GM18873 (cell line): ENCODE measurements around the gene SLC29A2.
"Not testable (repeated sequence)": the region's sequence is repeated elsewhere in the genome, so short reads cannot be mapped to it uniquely, and the experiment has no call there.

Experiments
- ATAC-seq: cut with Tn5 transposase; IDR thresholded peaks from one replicate; pipeline ENCODE4 v1.9.1; 2021; ENCODE audit warnings: mild to moderate bottlenecking, moderate library complexity, moderate number of reproducible peaks; ENCODE audit not compliant: unreplicated experiment, low FRiP score

SLC29A2 gene

GRCh38 chr11:66350560-66351235, 20.9 kb downstream of the SLC29A2 start:
- not testable (repeated sequence) for ATAC-seq

DNA sequence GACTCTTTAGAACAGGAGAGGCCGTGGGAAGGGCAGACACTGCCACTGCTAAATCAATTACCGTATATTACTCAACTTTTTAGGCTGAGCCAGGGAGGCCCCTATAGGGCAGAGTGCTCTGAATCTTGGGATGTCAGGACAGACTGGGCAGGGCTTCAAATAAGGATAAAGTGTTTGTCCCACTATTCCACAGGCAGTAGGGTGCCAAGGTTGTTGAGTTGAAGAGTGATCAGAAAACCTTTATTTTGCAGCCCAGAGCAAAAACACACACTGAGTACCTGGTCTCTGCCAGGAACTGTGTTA, 22.5 kb downstream of the SLC29A2 start:
- no peak for ATAC-seq

DNA sequence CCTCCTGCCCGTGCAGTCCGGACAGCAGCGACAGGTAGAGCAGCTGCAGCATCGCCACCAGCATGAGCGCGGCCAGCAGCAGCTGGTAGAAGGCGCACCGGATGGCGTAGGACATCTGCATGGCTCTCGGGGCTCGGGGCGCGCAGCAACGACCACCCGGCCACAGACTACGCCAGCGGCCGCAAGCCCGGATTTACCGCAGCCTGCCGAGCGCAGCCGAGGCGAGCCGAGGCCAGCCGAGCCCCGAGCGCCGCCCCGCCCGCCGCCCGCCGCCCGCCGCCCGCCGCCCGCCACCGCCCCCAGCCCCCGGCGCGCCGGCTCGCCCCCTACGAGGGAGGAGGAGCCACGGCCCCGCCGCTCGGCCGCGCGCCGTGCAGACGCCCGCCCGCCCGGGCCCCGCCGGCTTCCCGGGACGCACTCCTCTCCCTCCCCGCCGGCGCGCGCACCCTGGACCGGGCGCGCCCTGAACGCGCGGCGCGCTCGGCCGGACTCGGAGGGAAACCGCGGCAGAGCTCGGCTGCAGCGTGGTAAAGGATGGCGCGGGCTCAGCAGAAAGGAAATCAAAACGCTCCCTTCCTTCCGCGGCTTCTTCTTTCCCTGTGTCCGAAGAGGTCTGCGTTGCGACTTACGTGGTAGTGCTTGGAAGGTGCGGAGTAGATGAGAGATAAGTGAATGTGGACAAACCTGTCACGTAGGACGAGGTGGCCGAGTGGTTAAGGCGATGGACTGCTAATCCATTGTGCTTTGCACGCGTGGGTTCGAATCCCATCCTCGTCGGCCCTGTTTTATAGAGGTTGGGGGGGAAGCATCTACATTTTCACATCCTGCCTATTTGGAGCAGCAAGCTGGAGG, 23.9 kb downstream of the SLC29A2 start, which contains the start of gene B4GAT1:
B4GAT1 (minus strand) TSS at position 205 of the 852 bp plus-strand sequence; CDS start at position 121, 84 bp downstream.
- no peak for ATAC-seq

- no peak for ATAC-seq
Observed at GRCh38 chr11:66346476-66347424, 24.8 kb downstream of the SLC29A2 start.

DNA sequence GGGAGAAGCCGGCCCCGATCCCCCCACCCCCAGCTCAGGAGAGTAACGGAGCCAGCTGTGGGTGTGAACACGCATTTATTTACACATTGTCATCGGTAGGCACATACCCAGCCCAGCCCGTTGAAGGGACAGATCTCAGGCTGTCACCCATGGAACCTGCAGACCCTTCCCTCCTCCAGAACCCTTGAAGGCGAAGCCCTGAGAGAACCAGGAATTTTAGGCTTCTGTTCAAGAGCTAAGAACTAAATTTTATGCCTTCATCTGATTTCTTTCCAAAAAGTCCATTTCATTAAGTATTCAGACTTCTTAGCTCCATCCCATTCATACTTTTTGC, 26.3 kb downstream of the SLC29A2 start:
- ATAC-seq = peak; percentile 6

GRCh38 chr11:66344550-66345315, 26.8 kb downstream of the SLC29A2 start, which contains the start of gene BRMS1:
Gene BRMS1, minus strand, starts transcription at chr11:66345104. Its CDS starts 2,870 bp downstream, at chr11:66342234.
- peak; percentile 66 for ATAC-seq

DNA sequence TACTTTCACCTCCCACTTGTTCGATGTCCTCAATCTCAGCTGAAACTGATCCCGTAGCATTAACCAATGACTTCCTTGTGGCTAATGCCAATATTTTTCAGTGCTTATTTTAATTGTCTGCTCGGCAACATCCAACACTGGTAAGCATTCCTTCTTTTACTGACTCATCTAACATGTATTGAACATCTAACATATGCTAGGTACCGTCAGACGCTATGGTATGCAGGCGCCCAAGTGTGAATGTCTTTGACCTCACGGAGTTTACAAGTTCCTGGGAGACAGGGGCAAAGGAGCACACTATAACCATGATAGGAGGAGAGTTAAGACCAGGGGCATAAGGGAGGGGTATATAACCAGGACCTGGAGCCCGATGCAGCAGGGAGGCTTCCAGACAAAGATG, 28.4 kb downstream of the SLC29A2 start:
- ATAC-seq = no peak

DNA sequence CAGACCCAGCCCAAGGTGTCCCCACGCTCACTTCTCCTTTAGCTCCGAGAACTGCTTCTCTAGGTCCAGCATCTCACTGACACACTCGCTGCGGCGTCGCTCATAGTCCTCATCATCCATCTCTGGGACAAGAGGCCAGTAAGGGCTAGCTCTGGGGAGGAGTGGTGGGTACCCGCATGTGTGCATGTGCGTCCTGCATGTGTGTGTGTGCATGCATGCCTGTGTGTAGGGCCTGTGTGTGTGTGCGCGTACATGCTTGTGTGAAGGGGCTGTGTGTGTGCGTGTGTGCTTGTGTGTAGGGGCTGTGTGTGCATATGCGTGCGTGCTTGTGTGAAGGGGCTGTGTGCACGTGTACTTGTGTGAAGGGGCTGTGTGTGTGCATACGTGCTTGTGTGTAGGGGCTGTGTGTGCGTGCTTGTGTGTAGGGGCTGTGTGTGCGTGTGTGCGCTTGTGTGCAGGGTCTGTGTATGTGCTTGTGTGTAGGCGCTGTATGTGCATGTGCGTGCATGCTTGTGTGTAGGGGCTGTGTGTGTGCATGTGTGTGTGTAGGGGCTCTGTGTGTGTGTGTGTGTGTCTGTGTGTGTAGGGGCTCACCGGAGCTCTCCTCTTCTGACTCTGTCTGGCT, 29.9 kb downstream of the SLC29A2 start:
- ATAC-seq = no peak

- no peak for ATAC-seq
Observed at GRCh38 chr11:66340596-66341501, 30.7 kb downstream of the SLC29A2 start.

DNA sequence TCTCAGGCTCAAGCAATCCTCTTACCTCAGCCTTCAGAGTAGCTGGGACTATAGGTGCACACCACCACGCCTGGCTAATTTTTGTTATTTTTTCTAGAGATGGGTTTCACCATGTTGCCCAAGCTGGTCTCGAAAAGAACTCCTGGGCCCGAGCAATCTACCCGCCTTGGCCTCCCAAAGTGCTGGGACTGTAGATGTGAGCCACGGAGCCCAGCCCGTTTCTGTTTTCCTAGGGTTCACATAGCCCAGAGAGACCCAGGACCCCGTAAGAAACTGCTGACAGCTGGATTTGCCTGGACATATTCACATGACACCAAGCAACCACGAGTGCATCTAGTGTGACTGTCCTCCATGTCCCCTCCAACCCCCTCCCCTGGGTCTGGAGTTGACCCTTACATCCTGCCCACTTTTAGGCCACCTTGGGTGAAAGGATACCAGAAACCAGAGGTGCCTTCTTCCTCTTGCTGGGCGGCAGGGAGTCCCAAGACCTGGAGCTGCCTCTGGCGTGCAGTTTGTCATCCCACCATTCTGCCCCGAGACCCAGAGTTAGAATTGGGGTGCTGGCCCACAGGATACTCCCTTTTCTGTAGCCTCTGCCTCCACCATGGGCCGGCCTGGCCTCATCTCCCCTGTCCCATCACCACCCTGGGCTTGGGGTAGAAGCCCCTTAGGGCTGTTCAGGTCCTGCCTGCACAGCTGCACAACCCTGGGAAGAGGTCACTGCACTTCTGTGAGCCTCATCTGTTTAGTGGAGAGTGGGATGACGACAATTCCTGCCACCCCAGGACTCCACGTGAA, 31.7 kb downstream of the SLC29A2 start:
- ATAC-seq = no peak

GRCh38 chr11:66339162-66339675, 32.3 kb downstream of the SLC29A2 start:
- ATAC-seq = no peak

- ATAC-seq = no peak
Observed at GRCh38 chr11:66338276-66339161, 33.0 kb downstream of the SLC29A2 start.

DNA sequence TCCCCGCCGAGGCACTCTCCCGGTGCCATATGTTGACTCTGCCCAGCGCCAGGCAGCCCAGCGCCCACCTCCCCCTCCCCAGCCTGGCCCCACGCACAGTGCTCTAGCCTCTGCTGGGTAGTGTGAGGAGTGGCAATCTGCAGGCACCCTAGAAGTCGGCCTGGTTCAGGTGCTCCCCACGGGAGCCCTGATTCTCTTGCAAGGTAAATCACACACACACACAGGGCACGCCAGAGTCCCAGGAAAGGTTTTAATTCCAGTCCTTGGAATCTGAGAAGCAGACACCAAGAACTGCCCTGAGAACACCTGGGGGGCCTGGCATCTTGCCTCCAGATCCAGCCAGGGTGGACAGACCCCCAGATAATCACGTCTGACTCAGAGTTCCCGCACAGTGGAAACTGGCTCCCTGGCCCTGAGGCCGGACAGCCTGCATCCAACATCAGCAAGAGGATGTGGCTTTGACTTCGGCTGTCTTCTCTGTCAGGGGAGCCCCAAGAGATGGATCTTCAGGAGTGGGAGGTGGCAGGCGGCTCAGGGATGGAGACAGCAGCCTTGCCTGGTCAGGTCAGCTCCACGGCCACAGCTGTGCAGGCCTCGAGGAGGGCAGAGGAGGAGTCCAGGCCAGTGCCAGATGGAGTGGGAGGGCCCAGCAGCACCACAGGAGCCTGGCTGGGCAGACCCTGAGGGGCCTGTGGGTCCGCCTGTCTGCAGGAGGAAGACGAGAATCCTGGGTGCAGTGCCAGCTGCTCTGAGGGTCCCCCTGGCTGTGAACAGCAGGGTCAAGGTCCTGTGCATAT, 34.3 kb downstream of the SLC29A2 start:
- ATAC-seq = no peak

GRCh38 chr11:66336234-66337102, 35.1 kb downstream of the SLC29A2 start, which contains the start of gene RIN1:
Gene RIN1, minus strand, starts transcription at chr11:66336434. Its CDS starts 32 bp downstream, at chr11:66336402.
- ATAC-seq = peak; percentile 54
